ENCODE results near the gene STAG2. TPM values are rescaled to one million over a fixed set of nuclear protein-coding genes. Genes with fewer than 3 reads are reported as not detected.
"Not testable (repeated sequence)": the region's sequence is repeated elsewhere in the genome, so short reads cannot be mapped to it uniquely, and the experiment has no call there.

STAG2 gene
- total RNA-seq, 1 experiment from 2014 or later: 98.4 TPM

GRCh38 chrX:124117325-124117724 is 155.8 kb downstream of the STAG2 start:
- no peak overlapping the region for H2AFZ ChIP-seq (ENCODE audit: low read length)
- no peaks in the 10 kb centered on the region for H3K79me2 ChIP-seq (ENCODE audit: low read length)
- no peak overlapping the region for H3K4me2 ChIP-seq (ENCODE audit: low read depth, low read length, poor library complexity, severe bottlenecking)
- DNase-seq: no peak
- H3K4me1 ChIP-seq (ENCODE audit: low read length): no peaks in the 10 kb centered on the region
- no peaks in the 10 kb centered on the region for H3K9me3 ChIP-seq (ENCODE audit: low read length)
- H3K4me3 ChIP-seq (ENCODE audit: low read length): no peak overlapping the region
- H3K27me3 ChIP-seq (ENCODE audit: low read length): no peaks in the 10 kb centered on the region
- H3K36me3 ChIP-seq (ENCODE audit: insufficient read depth, low read length): no peaks in the 10 kb centered on the region
- H3K9ac ChIP-seq (ENCODE audit: low read length): no peak overlapping the region
- H3K27ac ChIP-seq (ENCODE audit: low read length): no peak overlapping the region
- no peaks in the 10 kb centered on the region for H3K9me2 ChIP-seq (replicated peaks; ENCODE audit: insufficient read depth, low read length)
- H4K20me1 ChIP-seq (ENCODE audit: insufficient read depth, low read depth, low read length): no peaks in the 10 kb centered on the region

GRCh38 chrX:124125471-124125870 is 164.0 kb downstream of the STAG2 start:
- no peaks in the 10 kb centered on the region for H3K36me3 ChIP-seq (ENCODE audit: insufficient read depth, low read length)
- no peak overlapping the region for H3K4me3 ChIP-seq (ENCODE audit: low read length)
- no peak overlapping the region for H3K27ac ChIP-seq (ENCODE audit: low read length)
- no peaks in the 10 kb centered on the region for H4K20me1 ChIP-seq (ENCODE audit: insufficient read depth, low read depth, low read length)
- H3K9me2 ChIP-seq (replicated peaks; ENCODE audit: insufficient read depth, low read length): no peaks in the 10 kb centered on the region
- H3K4me2 ChIP-seq (ENCODE audit: low read depth, low read length, poor library complexity, severe bottlenecking): no peak overlapping the region
- no peaks in the 10 kb centered on the region for H3K79me2 ChIP-seq (ENCODE audit: low read length)
- no peak overlapping the region for H3K9ac ChIP-seq (ENCODE audit: low read length)
- DNase-seq: no peak
- no peaks in the 10 kb centered on the region for H3K9me3 ChIP-seq (ENCODE audit: low read length)
- H3K27me3 ChIP-seq (ENCODE audit: low read length): no peaks in the 10 kb centered on the region
- H2AFZ ChIP-seq (ENCODE audit: low read length): no peak overlapping the region
- peaks cover 17% of the 10 kb centered on the region for H3K4me1 ChIP-seq (ENCODE audit: low read length)

GRCh38 chrX:124127496-124127895 is 166.0 kb downstream of the STAG2 start:
- Histone ChIP-seq H3K27me3 (ENCODE audit: low read length) (no peaks in the 10 kb centered on the region), H3K4me2 (ENCODE audit: low read depth, low read length, poor library complexity, severe bottlenecking) (no peak overlapping the region), H3K9me2 (replicated peaks; ENCODE audit: insufficient read depth, low read length) (no peaks in the 10 kb centered on the region), H3K36me3 (ENCODE audit: insufficient read depth, low read length) (no peaks in the 10 kb centered on the region), H3K27ac (ENCODE audit: low read length) (no peak overlapping the region), H2AFZ (ENCODE audit: low read length) (no peak overlapping the region), H3K4me3 (ENCODE audit: low read length) (no peak overlapping the region), H3K9ac (ENCODE audit: low read length) (no peak overlapping the region), H3K79me2 (ENCODE audit: low read length) (no peaks in the 10 kb centered on the region), H4K20me1 (ENCODE audit: insufficient read depth, low read depth, low read length) (no peaks in the 10 kb centered on the region), H3K4me1 (ENCODE audit: low read length) (peaks cover 23% of the 10 kb centered on the region), H3K9me3 (ENCODE audit: low read length) (no peaks in the 10 kb centered on the region)
- peak; percentile 74 for DNase-seq

GRCh38 chrX:124132437-124132836 is 170.9 kb downstream of the STAG2 start:
- H3K27me3 ChIP-seq (ENCODE audit: low read length); H3K9me2 ChIP-seq (replicated peaks; ENCODE audit: insufficient read depth, low read length); H3K4me3 ChIP-seq (ENCODE audit: low read length); DNase-seq; H3K79me2 ChIP-seq (ENCODE audit: low read length); H3K27ac ChIP-seq (ENCODE audit: low read length); H3K4me2 ChIP-seq (ENCODE audit: low read depth, low read length, poor library complexity, severe bottlenecking); H3K9ac ChIP-seq (ENCODE audit: low read length); H3K36me3 ChIP-seq (ENCODE audit: insufficient read depth, low read length); H2AFZ ChIP-seq (ENCODE audit: low read length); H4K20me1 ChIP-seq (ENCODE audit: insufficient read depth, low read depth, low read length); H3K9me3 ChIP-seq (ENCODE audit: low read length): not testable (repeated sequence)
- peaks cover 18% of the 10 kb centered on the region for H3K4me1 ChIP-seq (ENCODE audit: low read length)

GRCh38 chrX:124145749-124146148 is 184.2 kb downstream of the STAG2 start:
- DNase-seq: no peak
- Histone ChIP-seq H4K20me1 (ENCODE audit: insufficient read depth, low read depth, low read length) (no peaks in the 10 kb centered on the region), H3K27me3 (ENCODE audit: low read length) (no peaks in the 10 kb centered on the region), H2AFZ (ENCODE audit: low read length) (no peak overlapping the region), H3K79me2 (ENCODE audit: low read length) (no peaks in the 10 kb centered on the region), H3K4me1 (ENCODE audit: low read length) (no peaks in the 10 kb centered on the region), H3K4me2 (ENCODE audit: low read depth, low read length, poor library complexity, severe bottlenecking) (no peak overlapping the region), H3K9me3 (ENCODE audit: low read length) (peaks cover 8% of the 10 kb centered on the region; the same call in 1 of the 2 replicates), H3K36me3 (ENCODE audit: insufficient read depth, low read length) (no peaks in the 10 kb centered on the region), H3K9ac (ENCODE audit: low read length) (no peak overlapping the region), H3K27ac (ENCODE audit: low read length) (no peak overlapping the region), H3K9me2 (replicated peaks; ENCODE audit: insufficient read depth, low read length) (no peaks in the 10 kb centered on the region), H3K4me3 (ENCODE audit: low read length) (no peak overlapping the region)

GRCh38 chrX:124151195-124151594 is 189.7 kb downstream of the STAG2 start:
- Histone ChIP-seq H3K4me1 (ENCODE audit: low read length) (no peaks in the 10 kb centered on the region), H3K9me3 (ENCODE audit: low read length) (peaks cover 16% of the 10 kb centered on the region), H3K36me3 (ENCODE audit: insufficient read depth, low read length) (no peaks in the 10 kb centered on the region), H3K4me3 (ENCODE audit: low read length) (no peak overlapping the region), H3K9me2 (replicated peaks; ENCODE audit: insufficient read depth, low read length) (no peaks in the 10 kb centered on the region), H3K9ac (ENCODE audit: low read length) (no peak overlapping the region), H3K27ac (ENCODE audit: low read length) (no peak overlapping the region), H3K27me3 (ENCODE audit: low read length) (no peaks in the 10 kb centered on the region), H3K4me2 (ENCODE audit: low read depth, low read length, poor library complexity, severe bottlenecking) (no peak overlapping the region), H4K20me1 (ENCODE audit: insufficient read depth, low read depth, low read length) (no peaks in the 10 kb centered on the region), H3K79me2 (ENCODE audit: low read length) (no peaks in the 10 kb centered on the region), H2AFZ (ENCODE audit: low read length) (no peak overlapping the region)
- no peak for DNase-seq

Other genes with a start within 250 kb of the STAG2 start
- 86.1 and 136 TPM in 2 replicates for gene THOC2, start 228.7 kb upstream of the STAG2 start, total RNA-seq (2014; rRNA removed; shearing (Covaris generic); ENCODE audit: low replicate concordance)
- gene XIAP, start 101.7 kb upstream of the STAG2 start, total RNA-seq (2014; rRNA removed; shearing (Covaris generic); ENCODE audit: low replicate concordance): 20.0 and 23.3 TPM in 2 replicates

Measured in Karpas-422 (cell line).